HG03025 (cell line): ENCODE results near the gene TEX30.
"Not testable (repeated sequence)": the region's sequence is repeated elsewhere in the genome, so short reads cannot be mapped to it uniquely, and the experiment has no call there.

ENCODE experiments used
- ATAC-seq: cut with Tn5 transposase; IDR thresholded peaks from one replicate; pipeline ENCODE4 v1.9.1; 2021; ENCODE audit warnings: mild to moderate bottlenecking, moderate library complexity; ENCODE audit not compliant: unreplicated experiment, low FRiP score

Gene TEX30

DNA sequence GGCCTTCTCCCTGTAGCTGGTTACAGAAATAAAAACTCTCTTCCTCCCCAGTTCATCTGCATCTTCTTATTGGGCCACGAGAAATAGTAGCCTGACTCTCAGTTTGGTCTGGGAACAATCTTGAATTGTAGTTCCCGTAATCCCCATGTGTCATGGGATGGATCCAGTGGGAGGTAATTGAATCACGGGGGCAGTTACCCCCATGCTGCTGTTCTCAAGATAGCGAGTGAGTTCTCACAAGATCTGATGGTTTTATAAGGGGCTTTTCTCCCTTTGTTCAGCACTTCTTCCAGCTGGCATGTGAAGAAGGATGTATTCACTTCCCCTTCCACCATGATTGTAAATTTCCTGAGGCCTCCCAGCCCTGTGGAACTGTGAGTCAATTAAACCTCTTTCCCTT, 7.1 kb upstream of the TEX30 start:
- ATAC-seq, result not testable (repeated sequence)

- no peak for ATAC-seq
These were observed 6.0 kb upstream of the TEX30 start for GRCh38 chr13:102779436-102780159.

GRCh38 chr13:102777736-102778135, 4.2 kb upstream of the TEX30 start:
- no peak for ATAC-seq

DNA sequence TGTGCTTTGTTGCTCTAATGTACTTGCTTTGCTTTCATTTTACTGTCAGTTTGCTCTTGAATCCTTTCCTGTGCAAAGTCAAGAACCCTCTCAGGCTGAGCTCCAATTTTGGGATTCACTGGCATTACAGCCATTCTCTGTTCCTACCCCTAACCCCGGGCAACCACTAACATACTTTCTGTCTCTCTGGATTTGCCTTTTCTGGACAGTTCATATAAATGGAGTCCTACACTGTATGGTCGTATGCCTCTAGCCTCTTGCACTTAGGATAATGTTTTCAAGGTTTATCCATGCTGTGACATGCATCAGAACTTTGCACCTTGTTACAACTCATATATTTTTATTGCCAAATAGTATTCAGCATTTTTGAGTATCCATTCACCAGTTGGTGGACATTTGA, 2.7 kb upstream of the TEX30 start:
- ATAC-seq, result no peak

DNA sequence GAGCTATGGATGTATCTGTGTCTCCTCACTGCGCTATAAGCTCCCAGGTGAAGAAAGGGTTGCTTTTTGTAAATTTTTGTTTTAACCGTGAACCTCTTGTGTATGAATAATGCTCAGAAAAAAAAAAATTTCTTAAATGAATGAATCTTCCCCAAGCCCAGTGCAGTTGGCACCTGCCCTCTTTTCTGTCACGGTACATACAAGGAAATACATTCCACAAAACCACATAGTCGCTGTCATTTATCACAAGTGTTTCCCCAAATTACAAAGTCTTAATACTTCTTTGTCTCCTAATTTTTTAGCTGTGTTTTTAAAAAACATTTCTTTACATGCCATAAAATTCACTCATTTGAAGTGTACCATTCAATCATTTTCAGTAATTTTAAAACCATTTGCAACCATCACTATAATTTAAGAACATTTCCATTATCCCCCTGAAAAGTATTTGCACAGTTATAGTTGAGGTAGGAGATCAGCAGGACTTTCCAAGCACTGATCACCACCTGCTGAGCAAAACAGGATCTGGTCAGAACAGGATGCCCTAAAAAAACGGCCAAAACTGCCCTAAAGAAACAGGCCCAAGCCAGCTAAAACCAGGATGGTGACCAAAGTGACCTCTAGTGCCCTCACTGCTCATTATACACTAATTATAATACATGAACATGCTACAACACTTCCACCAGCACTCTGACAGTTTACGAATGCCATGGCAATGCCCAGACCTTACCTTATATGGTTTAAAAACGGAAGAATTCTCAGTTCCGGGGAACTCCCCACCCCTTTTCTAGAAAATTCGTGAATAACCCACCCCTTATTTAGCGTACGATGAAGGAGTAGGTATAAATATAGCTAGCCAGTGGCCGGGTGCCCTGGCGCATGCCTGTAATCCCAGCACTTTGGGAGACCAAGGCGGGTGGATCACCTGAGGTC, 1.3 kb upstream of the TEX30 start:
- ATAC-seq, result no peak

DNA sequence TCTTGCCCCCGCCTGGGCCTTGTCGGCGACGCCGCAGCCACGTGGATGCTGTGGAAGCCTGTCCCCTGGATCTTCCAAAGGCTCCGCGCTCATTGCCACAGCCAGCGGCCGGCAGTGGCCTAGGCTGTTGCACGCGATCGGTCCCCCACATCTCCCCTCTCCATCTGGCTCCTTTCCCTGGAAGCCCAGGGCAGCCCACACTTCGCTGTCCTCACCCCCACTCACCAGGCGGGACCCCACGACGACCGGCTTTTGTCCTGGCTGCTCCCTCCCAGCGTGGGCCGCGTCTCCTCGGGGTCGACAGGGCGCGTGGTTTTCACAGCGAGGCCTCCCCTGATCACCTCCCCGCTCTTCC, 605 bp upstream of the TEX30 start:
- no peak for ATAC-seq

GRCh38 chr13:102772042-102772425, 1.6 kb downstream of the TEX30 start:
- no peak for ATAC-seq

GRCh38 chr13:102771298-102772041, 2.1 kb downstream of the TEX30 start:
- no peak for ATAC-seq

GRCh38 chr13:102770435-102770834, 3.2 kb downstream of the TEX30 start:
- ATAC-seq, result no peak

GRCh38 chr13:102769679-102770078, 3.9 kb downstream of the TEX30 start:
- no peak for ATAC-seq

DNA sequence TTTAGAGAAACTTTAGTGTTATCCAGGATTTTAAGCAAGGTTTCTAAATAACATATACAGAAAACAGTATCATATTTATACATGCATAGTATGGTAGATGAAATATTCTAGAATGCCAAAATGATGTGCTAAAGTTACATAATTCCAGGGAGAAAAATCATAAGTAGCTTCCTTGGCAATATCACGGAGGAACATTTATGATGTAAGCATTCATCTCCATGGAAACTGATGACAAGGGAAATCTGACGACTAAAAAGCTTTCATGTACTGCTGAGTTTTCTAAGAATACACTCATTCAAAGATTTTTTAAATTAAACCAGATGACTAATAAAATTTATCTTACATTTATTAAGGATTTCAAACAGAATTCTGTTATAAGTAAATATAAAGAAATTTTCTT, 4.7 kb downstream of the TEX30 start:
- ATAC-seq, result no peak

DNA sequence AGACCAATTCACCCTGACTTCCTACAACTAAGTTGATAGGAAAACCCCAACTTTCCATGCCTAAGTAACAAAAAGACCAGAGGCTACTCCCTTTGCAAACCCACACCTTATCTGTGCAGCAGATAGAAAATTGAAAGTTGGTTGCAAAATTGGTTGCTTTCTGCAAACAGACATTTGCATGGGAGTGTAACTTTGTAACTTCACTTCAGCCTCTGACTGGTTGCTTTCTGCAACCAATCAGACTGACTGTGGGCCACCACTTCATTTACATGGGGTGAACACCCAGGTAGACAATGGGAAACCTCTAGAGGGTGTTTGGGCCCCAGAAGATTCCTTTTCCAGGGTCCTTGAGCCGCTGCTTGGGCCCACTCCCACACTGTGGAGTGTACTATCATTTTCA, 9.8 kb downstream of the TEX30 start:
- no peak for ATAC-seq

- no peak for ATAC-seq
These were observed 12.5 kb downstream of the TEX30 start for GRCh38 chr13:102761071-102761470.

- no peak for ATAC-seq
These were observed 14.7 kb downstream of the TEX30 start for GRCh38 chr13:102758842-102759241.

DNA sequence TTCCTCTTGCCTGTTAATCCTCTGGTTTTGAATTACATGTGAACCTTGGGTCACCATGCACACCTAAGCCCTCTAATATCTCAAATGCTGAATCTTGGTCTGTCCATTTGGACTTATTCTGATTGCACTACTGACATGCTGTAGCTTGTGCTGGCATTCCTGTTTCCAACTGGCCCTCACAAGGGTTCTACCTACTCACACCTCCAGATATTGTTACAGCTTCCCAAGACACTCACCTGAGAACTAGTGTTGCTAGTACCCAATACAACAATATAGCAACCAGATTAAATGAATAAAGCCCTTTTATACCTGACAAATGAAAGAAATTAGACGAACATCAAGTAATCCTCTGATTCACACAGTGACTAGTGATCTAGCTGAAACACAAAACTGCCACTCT, 16.6 kb downstream of the TEX30 start:
- no peak for ATAC-seq

GRCh38 chr13:102751886-102752285, 21.7 kb downstream of the TEX30 start:
- ATAC-seq, result no peak

DNA sequence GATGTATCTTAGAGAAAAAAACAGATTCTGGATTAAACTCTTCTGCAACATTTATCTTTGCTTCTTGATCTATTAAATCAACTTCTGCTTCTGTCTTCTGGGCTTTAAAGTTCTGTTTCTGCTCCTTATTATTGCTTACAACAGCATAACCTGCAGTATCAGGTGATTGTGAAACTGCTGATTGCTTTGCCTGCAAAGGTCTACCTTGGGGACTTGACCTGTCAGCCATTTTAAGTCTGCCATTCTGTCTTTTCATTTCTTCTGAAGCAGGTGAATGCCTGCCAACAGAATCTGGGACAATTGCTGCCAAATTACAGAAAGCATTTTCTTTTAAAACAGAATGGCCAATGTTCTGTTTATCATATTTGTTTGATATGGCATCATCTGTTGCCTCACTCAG, 31.1 kb downstream of the TEX30 start:
- no peak for ATAC-seq

- ATAC-seq, result no peak
These were observed 31.5 kb downstream of the TEX30 start for GRCh38 chr13:102742101-102742500.

- ATAC-seq, result no peak
These were observed 43.9 kb downstream of the TEX30 start for GRCh38 chr13:102729560-102730270.

DNA sequence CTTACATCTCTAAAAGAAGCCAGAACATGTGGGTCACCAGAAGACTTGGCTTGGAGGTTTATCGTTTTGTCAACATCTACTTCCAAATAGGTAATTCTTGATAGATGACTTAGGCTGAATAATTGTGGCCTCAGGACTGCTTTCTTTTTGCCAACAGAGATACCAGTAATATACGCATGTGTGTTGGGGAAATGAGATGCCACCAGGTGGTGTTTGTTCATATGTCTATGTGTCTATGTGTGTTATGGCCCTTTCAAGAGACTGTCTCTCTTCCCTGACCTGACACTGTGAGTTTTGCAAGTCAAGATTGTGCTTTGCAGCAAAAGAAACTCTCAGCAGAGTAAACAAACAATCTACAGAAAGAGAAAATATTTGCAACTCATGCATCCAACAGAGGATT, 47.2 kb downstream of the TEX30 start:
- no peak for ATAC-seq

DNA sequence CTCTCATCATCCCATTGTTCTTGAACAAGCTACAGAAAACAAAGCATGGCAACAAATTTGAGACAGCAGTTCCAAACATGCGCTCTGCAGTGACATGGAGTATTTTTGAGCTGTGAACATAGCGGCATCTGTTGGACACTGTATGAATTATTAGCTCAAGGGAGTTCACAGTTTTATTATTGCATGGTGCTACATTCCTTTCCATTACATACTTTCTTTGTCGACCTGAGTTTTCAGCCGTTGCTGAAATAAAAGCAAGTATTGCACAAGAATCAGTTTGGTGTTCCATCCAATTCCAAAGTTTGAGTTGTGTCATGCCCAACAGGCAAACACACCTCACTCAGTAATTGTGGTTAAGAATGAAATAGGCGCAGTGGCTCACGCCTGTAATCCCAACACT, 48.7 kb downstream of the TEX30 start:
- no peak for ATAC-seq
